Caco-2 (cell line): ENCODE measurements around the gene GAS2L1. TPM values are rescaled to one million over a fixed set of nuclear protein-coding genes. Genes with fewer than 3 reads are reported as not detected.

ENCODE experiments used
- BruUV-seq: library from RNA; stranded (reverse); fragments of 400-500 nt; replicated peaks from 2 replicates; lab custom pipeline; 2021; lab: Mats Ljungman, UMichigan
- CTCF ChIA-PET: fragments of 300-600 bp; sonication (Branson Sonifier 250); formaldehyde crosslinking; loops from one replicate; lab custom pipeline; 2022; ENCODE audit warnings: antibody characterized with exemption; lab: Charles Lee
- POLR2A ChIA-PET: fragments of 300-600 bp; sonication (Branson Sonifier 250); formaldehyde crosslinking; loops from one replicate; lab custom pipeline; 2022; ENCODE audit warnings: antibody characterized with exemption; lab: Charles Lee
- DNase-seq, 2 experiments: peaks; one replicate each; pipeline versions ENCODE4 v3.0.0 to v3.0.0-alpha.2; 2020 to 2022
- H3K27me3 ChIP-seq: replicated peaks from 2 replicates; pipeline ENCODE4 v1.6.0; 2011; ENCODE audit warnings: low read length; ENCODE audit not compliant: control insufficient read depth, insufficient read depth
- H3K36me3 ChIP-seq: 2 replicates; pipeline ENCODE4 v1.5.1; 2011; ENCODE audit warnings: low read length; ENCODE audit not compliant: control insufficient read depth, insufficient read depth
- H3K4me1 ChIP-seq: fragments of 250-450 bp; sonication (Bioruptor Pico); 2 replicates; pipeline ENCODE4 v1.5.1; 2020; ENCODE audit warnings: mild to moderate bottlenecking
- H3K4me3 ChIP-seq: 2 replicates; pipeline ENCODE4 v1.5.1; 2011; ENCODE audit warnings: low read depth, mild to moderate bottlenecking, control low read depth, low read length
- H3K9me3 ChIP-seq: fragments of 250-450 bp; sonication (Bioruptor Pico); 2 replicates; pipeline ENCODE4 v1.5.1; 2020; ENCODE audit warnings: mild to moderate bottlenecking, moderate library complexity
- H3K27ac Mint-ChIP-seq: one replicate; pipeline ENCODE4 v1.8.0; 2022; ENCODE audit warnings: mixed read lengths; ENCODE audit not compliant: unreplicated experiment
- H3K27me3 Mint-ChIP-seq: one replicate; pipeline ENCODE4 v1.8.0; 2022; ENCODE audit warnings: mixed read lengths; ENCODE audit not compliant: insufficient read depth, unreplicated experiment
- H3K36me3 Mint-ChIP-seq: one replicate; pipeline ENCODE4 v1.8.0; 2022; ENCODE audit warnings: mild to moderate bottlenecking, mixed read lengths; ENCODE audit not compliant: insufficient read depth, unreplicated experiment
- H3K4me1 Mint-ChIP-seq: one replicate; pipeline ENCODE4 v1.8.0; 2022; ENCODE audit warnings: low read depth, mixed read lengths; ENCODE audit not compliant: unreplicated experiment
- H3K4me3 Mint-ChIP-seq: one replicate; pipeline ENCODE4 v1.8.0; 2022; ENCODE audit warnings: mild to moderate bottlenecking, moderate library complexity, mixed read lengths; ENCODE audit not compliant: unreplicated experiment
- H3K9me3 Mint-ChIP-seq: one replicate; pipeline ENCODE4 v1.8.0; 2022; ENCODE audit warnings: mixed read lengths; ENCODE audit not compliant: unreplicated experiment
- CTCF ChIP-seq, 2 experiments: fragments of 200-600 bp in 1 of 2; IDR thresholded peaks; 1 replicate in 1 of 2; 2 replicates in 1 of 2; pipeline versions ENCODE4 v1.5.1 to v1.8.0; 2011 to 2022; ENCODE audit warnings: antibody characterized with exemption in 1 of 2, control low read depth in 1 of 2, inconsistent platforms in 1 of 2, low read depth in 1 of 2, low read length in 1 of 2, mild to moderate bottlenecking in 1 of 2, moderate library complexity in 1 of 2; ENCODE audit not compliant: insufficient read depth in 1 of 2, severe bottlenecking in 1 of 2, unreplicated experiment in 1 of 2
- intact Hi-C: fragments of 100-400 bp; cut with micrococcal nuclease; formaldehyde crosslinking; loops from one replicate; pipeline ENCODE4 v1.10.0; 2022; ENCODE audit not compliant: unreplicated experiment
- total RNA-seq: library from RNA; stranded (reverse); gene quantifications from 2 replicates; pipeline ENCODE4 v1.2.3, GENCODE V29; 2022

The GAS2L1 gene
- total RNA-seq, 1 experiment from 2014 or later, result 20.4 TPM

- Mint-ChIP-seq H3K9me3 (no peaks in the 10 kb centered on the region), H3K4me3 (no peak overlapping the region), H3K36me3 (peaks cover 14% of the 10 kb centered on the region), H3K4me1 (peaks cover 12% of the 10 kb centered on the region), H3K27ac (no peak overlapping the region), H3K27me3 (peaks cover 12% of the 10 kb centered on the region)
- ChIA-PET POLR2A (no interaction called here), CTCF (no interaction called here)
- TF ChIP-seq CTCF (IDR thresholded peaks at IDR 0.05; ENCODE audit: insufficient read depth in 1 of 2, low read depth in 1 of 2, low read length in 1 of 2, severe bottlenecking in 1 of 2, unreplicated experiment in 1 of 2), result no peak
- no TSS peak for BruUV-seq
- DNase-seq, result peak in 1 of 2 experiments; percentile 34
- H3K27me3 ChIP-seq, result no peaks in the 10 kb centered on the region; the same call in none of the 2 replicates
- intact Hi-C loops, result no loop called here
- H3K36me3 ChIP-seq, result 0 out of 2 replicates have a peak, but pooled peaks cover 1% of the 10 kb centered on the region
- H3K9me3 ChIP-seq, result no peaks in the 10 kb centered on the region
- no peak overlapping the region for H3K4me3 ChIP-seq
- peaks cover 36% of the 10 kb centered on the region for H3K4me1 ChIP-seq
These were observed 5.2 kb downstream of the GAS2L1 start for GRCh38 chr22:29311464-29312217.

DNA sequence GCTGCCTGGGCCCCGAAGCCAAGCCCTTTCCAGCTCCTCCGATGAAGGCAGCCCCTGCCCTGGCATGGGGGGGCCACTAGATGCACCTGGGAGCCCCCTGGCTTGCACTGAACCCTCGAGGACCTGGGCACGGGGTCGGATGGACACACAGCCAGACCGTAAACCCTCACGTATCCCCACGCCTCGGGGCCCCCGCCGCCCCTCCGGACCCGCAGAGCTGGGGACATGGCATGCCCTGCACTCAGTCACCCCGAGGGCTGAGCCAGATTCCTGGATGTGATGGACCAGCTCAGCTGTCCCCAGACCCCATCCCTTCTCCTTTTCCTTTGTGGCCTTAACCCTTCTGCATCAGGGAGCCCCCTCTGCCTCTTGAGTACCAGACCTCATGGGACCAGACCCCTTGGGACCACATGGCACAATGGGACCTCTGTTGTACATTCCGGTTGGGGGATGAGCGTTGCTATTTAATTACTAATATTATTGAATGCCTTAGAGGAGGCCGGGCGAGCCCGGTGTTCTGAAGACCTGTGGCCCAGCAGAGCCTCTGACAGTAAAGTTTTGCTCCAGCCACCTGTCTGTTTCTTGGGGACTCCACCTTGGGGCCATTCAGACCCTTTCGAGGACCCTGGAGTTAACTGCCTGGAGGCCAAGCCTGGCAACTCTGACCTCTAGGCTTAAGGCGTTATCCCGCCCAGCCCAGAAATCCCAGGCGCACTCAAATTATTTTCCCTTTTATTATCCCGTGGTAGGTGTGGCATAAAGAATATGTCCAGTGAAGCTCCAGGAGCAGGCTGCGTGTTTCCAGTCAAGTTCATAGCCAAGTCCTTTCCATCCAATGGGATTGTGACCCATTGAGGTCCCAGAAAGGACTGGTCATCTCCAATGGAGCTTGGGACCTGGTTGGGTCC, 6.0 kb downstream of the GAS2L1 start:
- peak in 1 of 2 experiments; percentile 23 for DNase-seq
- no peaks in the 10 kb centered on the region for H3K9me3 Mint-ChIP-seq
- H3K27ac Mint-ChIP-seq, result no peak overlapping the region
- CTCF ChIA-PET, result no interaction called here
- 0 out of 2 replicates have a peak, but pooled peaks cover 1% of the 10 kb centered on the region for H3K36me3 ChIP-seq
- BruUV-seq, result no TSS peak
- no peak for TF ChIP-seq CTCF (IDR thresholded peaks at IDR 0.05; ENCODE audit: insufficient read depth in 1 of 2, low read depth in 1 of 2, low read length in 1 of 2, severe bottlenecking in 1 of 2, unreplicated experiment in 1 of 2)
- H3K9me3 ChIP-seq, result no peaks in the 10 kb centered on the region
- no peak overlapping the region for H3K4me3 Mint-ChIP-seq
- intact Hi-C loops, result no loop called here
- H3K27me3 ChIP-seq, result no peaks in the 10 kb centered on the region; the same call in none of the 2 replicates
- peaks cover 12% of the 10 kb centered on the region for H3K27me3 Mint-ChIP-seq
- POLR2A ChIA-PET, result no interaction called here
- H3K4me3 ChIP-seq, result no peak overlapping the region
- peaks cover 14% of the 10 kb centered on the region for H3K36me3 Mint-ChIP-seq
- H3K4me1 Mint-ChIP-seq, result peaks cover 12% of the 10 kb centered on the region
- H3K4me1 ChIP-seq, result peaks cover 36% of the 10 kb centered on the region

DNA sequence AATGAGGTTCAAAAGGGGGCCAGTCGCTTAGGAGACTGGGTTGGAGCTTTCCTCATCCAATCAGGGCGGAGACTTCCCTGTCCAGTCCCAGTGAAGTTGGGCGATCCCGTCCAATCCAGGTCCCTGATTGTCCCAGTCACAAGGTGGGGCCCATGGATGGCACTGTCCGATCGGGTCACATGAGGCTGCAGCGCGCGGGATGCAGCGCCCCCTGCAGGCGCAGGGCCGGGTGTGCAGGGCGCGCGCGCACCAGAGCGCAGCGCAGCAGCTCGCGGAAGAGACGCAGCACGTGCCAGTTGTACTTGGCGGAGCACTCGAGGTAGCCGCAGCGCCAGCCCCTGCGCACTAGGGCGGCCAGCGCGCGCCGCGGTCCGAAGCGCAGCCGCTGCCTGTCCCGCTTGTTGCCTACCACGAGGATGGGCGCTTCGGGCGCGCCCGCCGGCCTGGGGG, 6.7 kb downstream of the GAS2L1 start:
- no peak for DNase-seq
- H3K36me3 ChIP-seq, result 0 out of 2 replicates have a peak, but pooled peaks cover 1% of the 10 kb centered on the region
- H3K4me3 ChIP-seq, result no peak overlapping the region
- H3K27me3 ChIP-seq, result no peaks in the 10 kb centered on the region; the same call in none of the 2 replicates
- Mint-ChIP-seq H3K27ac (no peak overlapping the region), H3K27me3 (peaks cover 12% of the 10 kb centered on the region), H3K4me1 (peaks cover 12% of the 10 kb centered on the region), H3K9me3 (no peaks in the 10 kb centered on the region), H3K4me3 (no peak overlapping the region), H3K36me3 (peaks cover 14% of the 10 kb centered on the region)
- ChIA-PET CTCF (no interaction called here), POLR2A (no interaction called here)
- BruUV-seq, result no TSS peak
- TF ChIP-seq CTCF (IDR thresholded peaks at IDR 0.05; ENCODE audit: insufficient read depth in 1 of 2, low read depth in 1 of 2, low read length in 1 of 2, severe bottlenecking in 1 of 2, unreplicated experiment in 1 of 2), result peak in 1 of 2 experiments; percentile 43
- intact Hi-C loops, result no loop called here
- H3K4me1 ChIP-seq, result peaks cover 36% of the 10 kb centered on the region
- no peaks in the 10 kb centered on the region for H3K9me3 ChIP-seq
